ENCODE data around the gene COCH. TPM values are rescaled to one million over a fixed set of nuclear protein-coding genes. Genes with fewer than 3 reads are reported as not detected.

COCH gene
- total RNA-seq, 2 donors from 2014 or later, result 8.5 to 23.3 TPM

DNA sequence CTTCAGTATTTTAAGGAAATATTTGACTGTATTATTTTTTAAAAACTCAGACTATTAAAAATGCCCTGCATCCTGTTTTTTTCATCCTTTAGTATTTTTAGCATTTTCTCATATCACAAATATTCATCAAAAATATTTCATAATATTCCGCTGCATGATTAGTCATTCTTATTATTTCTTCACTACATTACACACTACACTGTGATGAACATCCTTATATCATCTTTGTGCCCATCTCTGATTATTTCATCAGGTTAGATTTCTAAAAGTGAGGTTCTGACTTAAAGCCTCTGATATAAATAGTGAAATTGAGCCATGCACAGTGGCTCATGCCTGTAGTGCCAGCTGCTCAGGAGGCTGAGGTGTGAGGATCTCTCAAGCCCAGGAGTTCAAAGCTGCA, 8.1 kb downstream of the COCH start:
- no peak for DNase-seq (ENCODE audit: low spot score)
- H3K36me3 ChIP-seq, result no peaks in the 10 kb centered on the region
- H3K4me1 ChIP-seq (replicated peaks), result peaks cover under 1% of the 10 kb centered on the region
- TF ChIP-seq, protein P1, sequence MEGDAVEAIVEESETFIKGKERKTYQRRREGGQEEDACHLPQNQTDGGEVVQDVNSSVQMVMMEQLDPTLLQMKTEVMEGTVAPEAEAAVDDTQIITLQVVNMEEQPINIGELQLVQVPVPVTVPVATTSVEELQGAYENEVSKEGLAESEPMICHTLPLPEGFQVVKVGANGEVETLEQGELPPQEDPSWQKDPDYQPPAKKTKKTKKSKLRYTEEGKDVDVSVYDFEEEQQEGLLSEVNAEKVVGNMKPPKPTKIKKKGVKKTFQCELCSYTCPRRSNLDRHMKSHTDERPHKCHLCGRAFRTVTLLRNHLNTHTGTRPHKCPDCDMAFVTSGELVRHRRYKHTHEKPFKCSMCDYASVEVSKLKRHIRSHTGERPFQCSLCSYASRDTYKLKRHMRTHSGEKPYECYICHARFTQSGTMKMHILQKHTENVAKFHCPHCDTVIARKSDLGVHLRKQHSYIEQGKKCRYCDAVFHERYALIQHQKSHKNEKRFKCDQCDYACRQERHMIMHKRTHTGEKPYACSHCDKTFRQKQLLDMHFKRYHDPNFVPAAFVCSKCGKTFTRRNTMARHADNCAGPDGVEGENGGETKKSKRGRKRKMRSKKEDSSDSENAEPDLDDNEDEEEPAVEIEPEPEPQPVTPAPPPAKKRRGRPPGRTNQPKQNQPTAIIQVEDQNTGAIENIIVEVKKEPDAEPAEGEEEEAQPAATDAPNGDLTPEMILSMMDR (IDR thresholded peaks at IDR 0.05), result no peak
- TF ChIP-seq POLR2AphosphoS5 (IDR thresholded peaks at IDR 0.05), result no peak
- no peak for TF ChIP-seq POLR2A (IDR thresholded peaks at IDR 0.05)
- 100% methylated on average over 1 of the region's 1 CpG for WGBS
- intact Hi-C loops (cut with DNase I), result no loop called here
- no peaks in the 10 kb centered on the region for H3K9me3 ChIP-seq
- H3K27ac ChIP-seq, result no peak overlapping the region
- H3K27me3 ChIP-seq (replicated peaks; ENCODE audit: insufficient read depth), result no peaks in the 10 kb centered on the region
- H3K4me3 ChIP-seq, result no peak overlapping the region

DNA sequence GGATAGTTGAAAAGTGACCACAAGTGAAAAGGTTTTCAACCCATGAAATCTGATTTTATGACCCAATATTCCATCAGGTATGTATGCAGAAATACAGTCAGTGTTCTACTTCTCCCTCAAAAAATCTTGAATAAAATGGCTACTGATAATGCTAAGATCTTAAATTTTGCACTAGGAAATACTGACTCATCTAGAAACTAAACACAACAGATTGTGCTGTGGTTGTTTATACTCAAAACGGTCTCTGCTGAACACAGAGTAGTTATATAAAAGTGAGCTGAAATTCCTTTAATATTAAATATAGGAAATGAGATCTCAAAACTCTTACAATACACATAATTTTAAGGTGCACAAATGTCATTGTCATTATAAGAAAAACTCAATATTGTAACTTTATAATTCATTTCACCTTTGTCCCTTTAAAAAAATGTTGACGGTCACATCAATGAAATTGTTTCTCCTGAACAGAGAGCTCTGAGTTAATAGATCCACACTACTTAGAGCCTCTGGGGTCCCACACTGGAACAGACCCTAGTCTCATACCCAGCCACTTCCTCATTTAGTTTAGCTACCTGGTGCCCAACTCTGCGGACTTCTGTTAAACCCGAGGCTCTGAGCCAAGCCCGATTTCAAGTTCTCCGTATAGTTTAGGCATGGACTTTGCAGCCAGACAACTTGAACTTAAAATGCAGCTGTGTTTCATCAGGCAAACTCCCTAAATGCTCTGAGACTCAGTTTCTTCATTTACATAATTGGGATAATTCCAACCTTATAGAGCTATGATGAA, 9.3 kb downstream of the COCH start:
- Histone ChIP-seq H3K27ac (no peak overlapping the region), H3K9me3 (no peaks in the 10 kb centered on the region), H3K27me3 (replicated peaks; ENCODE audit: insufficient read depth) (no peaks in the 10 kb centered on the region), H3K4me1 (replicated peaks) (no peaks in the 10 kb centered on the region), H3K36me3 (no peaks in the 10 kb centered on the region), H3K4me3 (no peak overlapping the region)
- 81% methylated on average over 6 of the region's 6 CpGs for WGBS
- no peak for DNase-seq (ENCODE audit: low spot score)
- TF ChIP-seq, protein P1 (IDR thresholded peaks at IDR 0.05), result no peak
- TF ChIP-seq POLR2AphosphoS5 (IDR thresholded peaks at IDR 0.05), result no peak
- intact Hi-C loops (cut with DNase I), result no loop called here

DNA sequence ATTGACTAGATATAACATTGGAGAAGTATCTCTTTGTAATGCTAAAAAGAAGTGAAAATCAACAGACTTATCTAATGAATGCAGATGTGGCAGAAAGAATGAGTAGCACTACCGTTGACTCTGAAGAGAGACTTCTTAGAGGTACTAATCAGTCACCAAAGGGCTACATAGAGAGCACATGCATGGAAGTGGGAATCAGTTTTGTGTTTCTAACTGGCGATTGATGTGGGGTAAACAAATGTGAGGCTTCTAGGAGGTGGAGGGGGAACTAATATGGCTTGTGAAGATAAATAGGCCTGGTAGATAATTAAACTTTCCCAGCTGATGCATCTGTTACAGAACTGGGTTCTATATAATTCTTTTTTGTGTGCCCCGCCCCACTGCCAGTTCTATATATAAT, 10.5 kb downstream of the COCH start:
- TF ChIP-seq POLR2A (IDR thresholded peaks at IDR 0.05) (no peak), POLR2AphosphoS5 (IDR thresholded peaks at IDR 0.05) (no peak)
- TF ChIP-seq, protein P1 (IDR thresholded peaks at IDR 0.05), result no peak
- Histone ChIP-seq H3K4me3 (no peak overlapping the region), H3K36me3 (no peaks in the 10 kb centered on the region), H3K27me3 (replicated peaks; ENCODE audit: insufficient read depth) (no peaks in the 10 kb centered on the region), H3K9me3 (no peaks in the 10 kb centered on the region), H3K27ac (no peak overlapping the region), H3K4me1 (replicated peaks) (no peaks in the 10 kb centered on the region)
- 86% methylated on average over 3 of the region's 3 CpGs for WGBS
- intact Hi-C loops (cut with DNase I), result no loop called here
- no peak for DNase-seq (ENCODE audit: low spot score)

DNA sequence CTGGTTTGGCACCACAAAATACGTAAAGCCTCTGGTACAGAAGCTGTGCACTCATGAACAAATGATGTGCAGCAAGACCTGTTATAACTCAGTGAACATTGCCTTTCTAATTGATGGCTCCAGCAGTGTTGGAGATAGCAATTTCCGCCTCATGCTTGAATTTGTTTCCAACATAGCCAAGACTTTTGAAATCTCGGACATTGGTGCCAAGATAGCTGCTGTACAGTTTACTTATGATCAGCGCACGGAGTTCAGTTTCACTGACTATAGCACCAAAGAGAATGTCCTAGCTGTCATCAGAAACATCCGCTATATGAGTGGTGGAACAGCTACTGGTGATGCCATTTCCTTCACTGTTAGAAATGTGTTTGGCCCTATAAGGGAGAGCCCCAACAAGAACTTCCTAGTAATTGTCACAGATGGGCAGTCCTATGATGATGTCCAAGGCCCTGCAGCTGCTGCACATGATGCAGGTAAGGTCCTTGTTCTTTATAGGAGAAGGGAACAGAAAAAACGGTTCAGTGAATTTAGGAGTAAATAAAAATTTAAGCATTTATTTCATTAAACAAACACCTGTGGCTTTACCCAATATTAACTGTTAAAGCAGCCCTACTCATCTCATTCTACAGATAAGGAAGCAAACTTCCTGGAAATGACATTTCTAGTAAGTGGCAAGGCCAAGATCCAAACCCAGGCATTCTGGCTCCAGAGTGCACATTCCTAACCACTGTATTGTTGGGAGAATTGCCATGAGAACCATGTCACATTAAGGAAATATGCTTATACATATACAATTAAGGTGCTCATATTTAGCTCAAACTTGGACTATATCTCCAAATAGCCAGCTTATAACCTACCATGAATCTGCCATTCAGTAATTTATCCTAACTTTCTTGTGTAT, 11.7 kb downstream of the COCH start:
- Histone ChIP-seq H3K4me3 (no peak overlapping the region), H3K4me1 (replicated peaks) (no peaks in the 10 kb centered on the region), H3K9me3 (no peaks in the 10 kb centered on the region), H3K27me3 (replicated peaks; ENCODE audit: insufficient read depth) (no peaks in the 10 kb centered on the region), H3K36me3 (no peaks in the 10 kb centered on the region), H3K27ac (no peak overlapping the region)
- intact Hi-C loops (cut with DNase I), result no loop called here
- DNase-seq (ENCODE audit: low spot score), result no peak
- WGBS, result 84% methylated on average over 7 of the region's 7 CpGs
- TF ChIP-seq POLR2AphosphoS5 (IDR thresholded peaks at IDR 0.05) (no peak), POLR2A (IDR thresholded peaks at IDR 0.05) (no peak)
- TF ChIP-seq, protein P1 (IDR thresholded peaks at IDR 0.05), result no peak

Data from prostate gland (tissue), 2 donors.